ENCODE data around the gene NUAK1. TPM values are rescaled to one million over a fixed set of nuclear protein-coding genes. Genes with fewer than 3 reads are reported as not detected.

Gene NUAK1
- total RNA-seq, 1 experiment from 2014 or later: 10.1 TPM

DNA sequence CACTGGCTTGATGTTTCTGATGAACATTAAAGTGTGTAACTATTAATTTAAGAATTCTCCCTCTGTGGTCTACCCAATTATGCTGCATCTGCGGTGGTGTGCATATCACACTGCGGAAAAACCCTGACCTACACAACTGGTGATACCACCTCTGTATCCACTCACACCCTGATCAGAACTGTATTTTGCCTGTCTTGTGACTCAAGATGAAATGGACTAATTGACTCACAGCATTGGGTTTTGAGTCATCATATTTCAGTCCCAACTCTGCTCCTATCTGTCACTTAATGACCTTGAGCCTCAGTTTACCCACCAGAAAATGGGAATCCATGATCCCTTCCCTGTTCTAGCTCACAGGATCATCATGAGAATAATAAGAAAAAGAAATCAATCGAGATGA lies 65.6 kb downstream of the NUAK1 start:
- Histone ChIP-seq H4K91ac (ENCODE audit: insufficient read length, low read depth, low read length) (no peak overlapping the region), H2BK5ac (ENCODE audit: insufficient read length, low read length) (no peak overlapping the region), H4K5ac (ENCODE audit: insufficient read length, low read depth, low read length) (no peak overlapping the region), H3K79me1 (ENCODE audit: insufficient read depth, low read depth, low read length, poor library complexity, severe bottlenecking) (no peaks in the 10 kb centered on the region), H2AFZ (ENCODE audit: low read length) (no peak overlapping the region), H3K4me1 (ENCODE audit: insufficient read depth, low read length) (peaks cover 2% of the 10 kb centered on the region; the same call in 1 of the 2 replicates), H3K4ac (ENCODE audit: low read depth, low read length) (no peak overlapping the region), H4K8ac (replicated peaks; ENCODE audit: insufficient read length, low read depth, low read length) (no peak overlapping the region), H3K27ac (ENCODE audit: insufficient read length, low read depth, low read length) (no peak overlapping the region), H3K9me3 (ENCODE audit: control insufficient read depth, low read depth, low read length) (no peaks in the 10 kb centered on the region), H3K4me2 (ENCODE audit: insufficient read depth, insufficient read length, low read length) (no peak overlapping the region), H3T11ph (ENCODE audit: low read length) (no peak overlapping the region), H3K9ac (ENCODE audit: extremely low read depth, insufficient read length, low read length) (no peak overlapping the region), H4K20me1 (ENCODE audit: control insufficient read depth, insufficient read depth, insufficient read length) (no peaks in the 10 kb centered on the region), H2BK120ac (ENCODE audit: low read depth, low read length, poor library complexity, severe bottlenecking) (no peak overlapping the region), H3K23me2 (ENCODE audit: insufficient read length, low read depth, low read length, poor library complexity, severe bottlenecking) (no peaks in the 10 kb centered on the region), H3K27me3 (ENCODE audit: insufficient read depth, low read length) (no peaks in the 10 kb centered on the region), H3K14ac (ENCODE audit: insufficient read depth, low read length) (no peak overlapping the region), H3K56ac (ENCODE audit: insufficient read length, low read depth, low read length) (no peak overlapping the region), H2BK20ac (ENCODE audit: low read depth, low read length, poor library complexity, severe bottlenecking) (no peak overlapping the region), H3K79me2 (ENCODE audit: insufficient read depth, low read length) (no peaks in the 10 kb centered on the region), H3K18ac (ENCODE audit: insufficient read length, low read depth, low read length) (no peak overlapping the region), H3K23ac (ENCODE audit: insufficient read length, low read depth, low read length) (no peak overlapping the region), H2BK15ac (ENCODE audit: low read depth, low read length) (no peak overlapping the region), H2AK5ac (ENCODE audit: insufficient read length, low read length) (no peak overlapping the region), H2BK12ac (ENCODE audit: insufficient read length, low read depth, low read length) (no peak overlapping the region)
- Mint-ChIP-seq H3K9me3 (no peaks in the 10 kb centered on the region), H3K27ac (no peak overlapping the region; a peak in 1 of 7 replicates), H3K36me3 (ENCODE audit: insufficient read depth in 1 of 3, low read depth in 3 of 3) (peaks cover 2 to 20% (median 12%) of the 10 kb centered on the region in 3 experiments; a peak in 6 of 7 replicates), H3K27me3 (ENCODE audit: low read depth) (no peaks in the 10 kb centered on the region), H3K4me1 (peaks cover 9 to 12% of the 10 kb centered on the region in 2 experiments), H3K4me3 (no peak overlapping the region)
- TF ChIP-seq, protein P1, sequence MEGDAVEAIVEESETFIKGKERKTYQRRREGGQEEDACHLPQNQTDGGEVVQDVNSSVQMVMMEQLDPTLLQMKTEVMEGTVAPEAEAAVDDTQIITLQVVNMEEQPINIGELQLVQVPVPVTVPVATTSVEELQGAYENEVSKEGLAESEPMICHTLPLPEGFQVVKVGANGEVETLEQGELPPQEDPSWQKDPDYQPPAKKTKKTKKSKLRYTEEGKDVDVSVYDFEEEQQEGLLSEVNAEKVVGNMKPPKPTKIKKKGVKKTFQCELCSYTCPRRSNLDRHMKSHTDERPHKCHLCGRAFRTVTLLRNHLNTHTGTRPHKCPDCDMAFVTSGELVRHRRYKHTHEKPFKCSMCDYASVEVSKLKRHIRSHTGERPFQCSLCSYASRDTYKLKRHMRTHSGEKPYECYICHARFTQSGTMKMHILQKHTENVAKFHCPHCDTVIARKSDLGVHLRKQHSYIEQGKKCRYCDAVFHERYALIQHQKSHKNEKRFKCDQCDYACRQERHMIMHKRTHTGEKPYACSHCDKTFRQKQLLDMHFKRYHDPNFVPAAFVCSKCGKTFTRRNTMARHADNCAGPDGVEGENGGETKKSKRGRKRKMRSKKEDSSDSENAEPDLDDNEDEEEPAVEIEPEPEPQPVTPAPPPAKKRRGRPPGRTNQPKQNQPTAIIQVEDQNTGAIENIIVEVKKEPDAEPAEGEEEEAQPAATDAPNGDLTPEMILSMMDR (conservative IDR thresholded peaks at IDR 0.05): no peak
- WGBS (ENCODE audit: extremely low coverage, insufficient read length, low lambda C conversion rate): no CpG with 5 or more reads among the region's 3 CpGs
- no peak for DNase-seq

Measured in H9 (cell line).